ENCODE results near the gene LANCL1.
A peak's percentile ranks its signal among the peaks of the same experiment; 100 is the strongest.

LANCL1 gene

DNA sequence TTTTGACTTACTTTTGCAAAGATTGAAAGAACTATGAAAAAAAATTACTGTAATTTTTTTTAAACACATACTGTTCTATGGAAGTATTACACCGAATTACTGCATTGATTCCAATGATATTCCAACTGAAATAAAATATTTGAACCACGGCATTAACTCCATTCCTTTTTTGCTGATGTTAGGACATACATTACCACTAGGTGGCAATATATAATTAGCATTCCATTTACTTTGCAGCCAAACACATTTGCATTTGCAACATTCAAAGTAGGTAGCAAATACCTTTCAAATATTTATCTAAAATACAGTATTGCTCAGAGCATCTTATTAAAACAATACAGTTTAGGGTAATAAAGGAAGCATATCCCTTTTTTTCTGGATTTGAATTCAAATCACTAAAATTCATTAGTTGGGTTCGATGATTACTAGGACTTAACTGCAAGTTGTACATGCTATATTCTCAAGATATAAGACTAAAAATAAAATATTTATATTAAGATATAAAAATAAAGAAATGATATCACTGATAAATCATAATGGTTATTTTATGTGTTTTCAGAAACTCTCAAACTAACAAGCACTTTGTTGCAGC lies 31.3 kb downstream of the LANCL1 start:
- H3K4ac ChIP-seq (ENCODE audit: low read depth, low read length), result no peak overlapping the region
- no peaks in the 10 kb centered on the region for H3K9me3 ChIP-seq (ENCODE audit: insufficient read depth, low read depth, low read length)
- no peak overlapping the region for H3K9ac ChIP-seq (ENCODE audit: low read length)

DNA sequence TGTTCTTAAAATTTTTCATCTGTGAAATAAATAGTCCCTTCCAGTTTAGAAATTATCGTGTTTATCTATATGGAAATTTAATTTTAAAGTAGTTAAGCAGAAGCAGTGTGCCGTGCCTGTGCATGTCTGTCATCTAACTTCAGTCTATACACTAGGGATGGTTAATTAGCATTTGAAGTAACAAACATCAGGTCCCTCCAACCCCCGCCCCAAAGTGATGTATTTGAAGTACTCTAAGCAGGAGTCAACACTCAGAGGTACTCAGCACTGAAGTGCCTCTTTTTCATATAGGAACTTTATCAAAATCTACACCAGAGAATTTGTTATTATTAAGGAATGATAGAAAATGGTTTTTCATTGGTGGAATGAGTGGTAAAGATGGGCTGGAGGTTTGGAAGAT lies 33.0 kb downstream of the LANCL1 start:
- Histone ChIP-seq H3K79me1 (ENCODE audit: low read length) (no peaks in the 10 kb centered on the region), H2AK5ac (ENCODE audit: low read length) (no peak overlapping the region), H4K12ac (ENCODE audit: low read depth, low read length) (no peak overlapping the region), H2AFZ (ENCODE audit: insufficient read depth, low read length, poor library complexity) (no peak overlapping the region), H3K36me3 (ENCODE audit: control insufficient read depth in 1 of 2, insufficient read depth in 2 of 2, low read length in 2 of 2) (peaks cover 0 to 2% of the 10 kb centered on the region in 2 experiments), H3K9ac (ENCODE audit: low read length) (no peak overlapping the region), H3K4ac (ENCODE audit: low read depth, low read length) (no peak overlapping the region), H3K4me3 (ENCODE audit: low read depth, low read length) (no peak overlapping the region), H3K18ac (ENCODE audit: low read length) (no peak overlapping the region), H3K23ac (ENCODE audit: low read length) (no peak overlapping the region), H2BK120ac (ENCODE audit: insufficient read depth, low read length, poor library complexity) (no peak overlapping the region), H4K91ac (ENCODE audit: low read depth, low read length) (no peak overlapping the region), H2BK5ac (ENCODE audit: low read depth, low read length, poor library complexity) (no peak overlapping the region), H3K4me1 (ENCODE audit: control insufficient read depth in 1 of 2, insufficient read depth in 2 of 2, low read length in 2 of 2) (no peaks in the 10 kb centered on the region), H3K27ac (ENCODE audit: low read depth, low read length) (no peak overlapping the region), H3K9me3 (ENCODE audit: insufficient read depth, low read depth, low read length) (no peaks in the 10 kb centered on the region), H3K79me2 (ENCODE audit: control insufficient read depth, insufficient read depth, low read length, poor library complexity) (no peaks in the 10 kb centered on the region), H3K27me3 (ENCODE audit: insufficient read depth, low read length) (no peaks in the 10 kb centered on the region), H2BK12ac (ENCODE audit: low read length) (no peak overlapping the region), H3K4me2 (ENCODE audit: low read length) (no peak overlapping the region), H4K8ac (ENCODE audit: low read depth, low read length) (no peak overlapping the region), H3K14ac (ENCODE audit: low read length) (no peak overlapping the region)
- no peak for DNase-seq
- WGBS (ENCODE audit: extremely low coverage, insufficient coverage, insufficient read length), result no CpG with 5 or more reads among the region's 3 CpGs

More for the DNA sequence above, 31.3 kb downstream of the LANCL1 start:
- WGBS (ENCODE audit: extremely low coverage, insufficient coverage, insufficient read length), result no CpG with 5 or more reads among the region's 3 CpGs
- H3K79me1 ChIP-seq (ENCODE audit: low read length), result no peaks in the 10 kb centered on the region
- H3K4me3 ChIP-seq (ENCODE audit: low read depth, low read length), result no peak overlapping the region
- no peak overlapping the region for H4K91ac ChIP-seq (ENCODE audit: low read depth, low read length)
- no peak overlapping the region for H2BK5ac ChIP-seq (ENCODE audit: low read depth, low read length, poor library complexity)
- no peak overlapping the region for H3K23ac ChIP-seq (ENCODE audit: low read length)
- H3K18ac ChIP-seq (ENCODE audit: low read length), result no peak overlapping the region
- H4K8ac ChIP-seq (ENCODE audit: low read depth, low read length), result no peak overlapping the region
- H2BK120ac ChIP-seq (ENCODE audit: insufficient read depth, low read length, poor library complexity), result no peak overlapping the region
- no peak overlapping the region for H2BK12ac ChIP-seq (ENCODE audit: low read length)
- H3K27ac ChIP-seq (ENCODE audit: low read depth, low read length), result no peak overlapping the region
- H4K12ac ChIP-seq (ENCODE audit: low read depth, low read length), result no peak overlapping the region
- peak; percentile 2 to 56 for DNase-seq
- H3K14ac ChIP-seq (ENCODE audit: low read length), result no peak overlapping the region
- no peaks in the 10 kb centered on the region for H3K4me1 ChIP-seq (ENCODE audit: control insufficient read depth in 1 of 2, insufficient read depth in 2 of 2, low read length in 2 of 2)
- H3K4me2 ChIP-seq (ENCODE audit: low read length), result no peak overlapping the region
- no peak overlapping the region for H2AFZ ChIP-seq (ENCODE audit: insufficient read depth, low read length, poor library complexity)
- H3K79me2 ChIP-seq (ENCODE audit: control insufficient read depth, insufficient read depth, low read length, poor library complexity), result no peaks in the 10 kb centered on the region
- no peaks in the 10 kb centered on the region for H3K27me3 ChIP-seq (ENCODE audit: insufficient read depth, low read length)
- H3K36me3 ChIP-seq (ENCODE audit: control insufficient read depth in 1 of 2, insufficient read depth in 2 of 2, low read length in 2 of 2), result no peaks in the 10 kb centered on the region
- H2AK5ac ChIP-seq (ENCODE audit: low read length), result no peak overlapping the region

DNA sequence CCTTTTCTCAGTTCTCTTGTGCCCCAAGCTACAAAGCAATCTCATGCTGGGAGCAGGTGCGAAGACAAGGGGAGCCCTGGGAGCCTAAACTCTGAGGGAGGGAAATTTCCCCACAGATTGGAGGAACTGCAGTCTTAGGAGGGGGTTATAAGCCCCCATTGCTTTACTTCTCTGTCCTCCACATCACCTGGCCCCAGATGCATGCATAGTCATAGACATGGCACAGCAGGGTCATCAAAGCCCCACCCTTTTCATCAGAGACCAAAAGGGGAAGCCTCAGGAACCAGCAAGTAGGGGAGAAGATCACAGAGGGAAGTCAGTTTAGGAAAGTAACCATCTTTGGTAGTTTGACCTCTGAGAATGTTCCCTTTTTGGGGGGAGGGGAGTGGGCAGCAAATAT lies 33.7 kb downstream of the LANCL1 start:
- Histone ChIP-seq H3K4me1 (ENCODE audit: control insufficient read depth in 1 of 2, insufficient read depth in 2 of 2, low read length in 2 of 2) (no peaks in the 10 kb centered on the region), H2BK120ac (ENCODE audit: insufficient read depth, low read length, poor library complexity) (no peak overlapping the region), H3K36me3 (ENCODE audit: control insufficient read depth in 1 of 2, insufficient read depth in 2 of 2, low read length in 2 of 2) (peaks cover 0 to 2% of the 10 kb centered on the region in 2 experiments), H3K4ac (ENCODE audit: low read depth, low read length) (no peak overlapping the region), H3K4me2 (ENCODE audit: low read length) (no peak overlapping the region), H3K23ac (ENCODE audit: low read length) (no peak overlapping the region), H3K4me3 (ENCODE audit: low read depth, low read length) (no peak overlapping the region), H4K12ac (ENCODE audit: low read depth, low read length) (no peak overlapping the region), H2BK12ac (ENCODE audit: low read length) (no peak overlapping the region), H3K18ac (ENCODE audit: low read length) (no peak overlapping the region), H2BK5ac (ENCODE audit: low read depth, low read length, poor library complexity) (no peak overlapping the region), H2AFZ (ENCODE audit: insufficient read depth, low read length, poor library complexity) (no peak overlapping the region), H3K9ac (ENCODE audit: low read length) (no peak overlapping the region), H3K27ac (ENCODE audit: low read depth, low read length) (no peak overlapping the region), H3K79me1 (ENCODE audit: low read length) (no peaks in the 10 kb centered on the region), H3K27me3 (ENCODE audit: insufficient read depth, low read length) (no peaks in the 10 kb centered on the region), H3K14ac (ENCODE audit: low read length) (no peak overlapping the region), H3K9me3 (ENCODE audit: insufficient read depth, low read depth, low read length) (no peaks in the 10 kb centered on the region), H2AK5ac (ENCODE audit: low read length) (no peak overlapping the region), H4K91ac (ENCODE audit: low read depth, low read length) (no peak overlapping the region), H4K8ac (ENCODE audit: low read depth, low read length) (no peak overlapping the region), H3K79me2 (ENCODE audit: control insufficient read depth, insufficient read depth, low read length, poor library complexity) (no peaks in the 10 kb centered on the region)
- no peak for DNase-seq
- no CpG with 5 or more reads among the region's 1 CpG for WGBS (ENCODE audit: extremely low coverage, insufficient coverage, insufficient read length)

DNA sequence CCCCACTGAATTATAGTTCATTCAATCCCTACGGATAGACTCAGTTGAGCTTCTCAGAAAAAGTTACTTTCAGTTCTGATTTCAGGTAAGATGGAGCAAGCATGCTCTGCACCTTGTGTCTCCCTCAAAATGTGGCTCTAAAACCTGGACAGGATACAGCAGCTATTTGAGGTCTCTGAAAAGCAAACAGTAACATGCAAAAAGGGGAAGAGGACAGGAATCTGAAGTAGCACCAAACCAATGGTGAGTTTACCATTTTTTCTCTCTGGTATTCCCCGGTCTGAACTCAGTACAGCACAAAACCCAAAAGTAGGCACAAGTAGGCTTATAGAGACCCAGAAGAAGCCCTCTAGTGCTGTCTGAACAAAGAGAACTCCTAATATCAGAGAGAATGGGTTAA lies 34.1 kb downstream of the LANCL1 start:
- Histone ChIP-seq H2AK5ac (ENCODE audit: low read length) (no peak overlapping the region), H3K27ac (ENCODE audit: low read depth, low read length) (no peak overlapping the region), H3K14ac (ENCODE audit: low read length) (no peak overlapping the region), H3K9ac (ENCODE audit: low read length) (no peak overlapping the region), H3K36me3 (ENCODE audit: control insufficient read depth in 1 of 2, insufficient read depth in 2 of 2, low read length in 2 of 2) (peaks cover 2% of the 10 kb centered on the region in 2 experiments), H3K27me3 (ENCODE audit: insufficient read depth, low read length) (no peaks in the 10 kb centered on the region), H4K12ac (ENCODE audit: low read depth, low read length) (no peak overlapping the region), H3K18ac (ENCODE audit: low read length) (no peak overlapping the region), H3K23ac (ENCODE audit: low read length) (no peak overlapping the region), H3K4ac (ENCODE audit: low read depth, low read length) (no peak overlapping the region), H2AFZ (ENCODE audit: insufficient read depth, low read length, poor library complexity) (no peak overlapping the region), H2BK5ac (ENCODE audit: low read depth, low read length, poor library complexity) (no peak overlapping the region), H4K8ac (ENCODE audit: low read depth, low read length) (no peak overlapping the region), H2BK120ac (ENCODE audit: insufficient read depth, low read length, poor library complexity) (no peak overlapping the region), H3K79me2 (ENCODE audit: control insufficient read depth, insufficient read depth, low read length, poor library complexity) (no peaks in the 10 kb centered on the region), H3K4me3 (ENCODE audit: low read depth, low read length) (no peak overlapping the region), H3K79me1 (ENCODE audit: low read length) (no peaks in the 10 kb centered on the region), H3K4me1 (ENCODE audit: control insufficient read depth in 1 of 2, insufficient read depth in 2 of 2, low read length in 2 of 2) (no peaks in the 10 kb centered on the region), H4K91ac (ENCODE audit: low read depth, low read length) (no peak overlapping the region), H3K9me3 (ENCODE audit: insufficient read depth, low read depth, low read length) (no peaks in the 10 kb centered on the region), H2BK12ac (ENCODE audit: low read length) (no peak overlapping the region), H3K4me2 (ENCODE audit: low read length) (no peak overlapping the region)
- WGBS (ENCODE audit: extremely low coverage, insufficient coverage, insufficient read length), result no CpG with 5 or more reads among the region's 2 CpGs
- DNase-seq, result no peak

Data from trophoblast cell (in vitro differentiated cells and primary cell).